HuH-7 (cell line): ENCODE data around the gene LINC00305.

Source experiments
- DNase-seq: peaks from one replicate; pipeline ENCODE4 v3.0.0; 2011; ENCODE audit warnings: low spot score

Gene LINC00305

DNA sequence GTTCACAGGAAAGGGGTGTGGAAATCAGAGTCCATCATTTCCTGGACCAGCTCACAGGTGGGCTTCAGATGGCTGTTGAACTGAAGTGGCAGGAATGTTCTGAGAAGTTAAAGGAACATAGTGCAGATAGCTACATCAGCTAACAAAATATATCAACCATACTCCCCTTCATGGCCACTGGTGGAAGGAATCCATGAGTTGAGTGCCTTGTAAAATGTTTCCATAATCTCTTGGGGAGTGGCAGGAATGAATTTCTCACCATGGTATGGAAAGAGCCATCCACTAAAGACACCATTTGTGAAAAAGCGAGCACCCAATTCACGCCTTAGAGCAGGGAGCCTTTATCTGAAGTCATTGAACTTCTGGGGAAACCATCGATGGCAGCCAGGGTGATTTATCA is at the start of gene LINC00305:
TSS of gene LINC00305 (minus strand) at position 101 of the 400 bp plus-strand sequence.
- no peak for DNase-seq

DNA sequence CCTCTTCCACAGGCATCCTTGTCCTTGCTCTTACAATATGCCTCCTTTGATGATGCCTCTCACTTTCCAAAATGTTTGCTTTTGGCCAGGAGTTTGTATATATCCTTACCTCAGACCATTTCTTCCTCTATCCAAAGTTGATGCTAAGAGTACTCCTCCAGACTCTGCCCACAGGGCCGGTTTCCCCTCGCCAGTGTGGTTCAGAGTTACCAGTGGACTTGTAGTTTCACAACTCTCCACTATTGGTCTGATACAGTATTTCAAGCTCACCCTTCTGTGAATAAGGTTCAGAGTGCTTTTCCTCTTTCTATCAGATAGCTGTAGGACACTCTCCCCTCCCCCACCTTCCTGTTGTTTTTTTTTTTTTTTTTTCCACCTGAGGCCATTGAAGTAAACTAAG is 42.2 kb upstream of the LINC00305 start:
- no peak for DNase-seq

- DNase-seq: no peak
Measured at GRCh38 chr18:64185987-64186386, 37.1 kb upstream of the LINC00305 start.

GRCh38 chr18:64183665-64184064 is 34.8 kb upstream of the LINC00305 start:
- DNase-seq: no peak

DNA sequence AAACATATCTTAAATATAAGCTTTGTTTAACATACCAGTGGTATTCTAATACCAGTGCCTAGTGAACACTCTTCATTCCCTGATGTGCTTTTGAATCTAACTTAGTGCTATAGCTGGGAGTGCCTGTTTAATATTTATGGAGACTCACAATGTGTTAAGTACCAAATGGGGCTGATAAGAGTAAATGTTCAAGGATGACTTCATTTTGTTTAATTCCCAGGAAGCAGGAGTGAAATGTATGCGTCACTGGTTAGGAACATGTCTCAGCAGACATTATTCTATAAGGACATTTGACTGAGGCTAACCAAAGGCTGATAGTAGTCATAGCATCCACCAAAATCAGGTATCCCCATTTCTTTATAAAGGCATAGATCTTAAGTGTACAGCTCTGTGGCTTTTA is 31.7 kb upstream of the LINC00305 start:
- DNase-seq: no peak

DNA sequence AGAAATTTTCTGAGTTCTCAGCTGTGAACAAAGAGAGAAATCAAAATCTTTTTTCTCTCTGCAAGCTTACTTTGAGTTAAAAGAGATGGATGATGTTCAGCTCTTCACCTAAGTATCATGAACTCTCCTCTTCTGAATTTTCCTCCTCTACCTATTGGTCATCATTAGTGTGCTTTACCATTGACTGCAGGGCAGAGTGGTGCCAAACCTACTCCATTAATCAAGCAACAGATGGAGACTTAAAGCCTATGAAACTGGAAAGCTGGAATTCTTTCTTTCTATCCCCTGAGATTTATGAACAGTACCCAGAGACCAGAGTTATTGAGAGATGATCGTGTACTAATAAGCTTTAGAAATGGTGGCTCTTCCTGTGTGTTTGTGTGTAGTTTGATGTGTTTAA is 31.3 kb upstream of the LINC00305 start:
- no peak for DNase-seq

- DNase-seq: no peak
Measured at GRCh38 chr18:64179556-64180080, 30.7 kb upstream of the LINC00305 start.

DNA sequence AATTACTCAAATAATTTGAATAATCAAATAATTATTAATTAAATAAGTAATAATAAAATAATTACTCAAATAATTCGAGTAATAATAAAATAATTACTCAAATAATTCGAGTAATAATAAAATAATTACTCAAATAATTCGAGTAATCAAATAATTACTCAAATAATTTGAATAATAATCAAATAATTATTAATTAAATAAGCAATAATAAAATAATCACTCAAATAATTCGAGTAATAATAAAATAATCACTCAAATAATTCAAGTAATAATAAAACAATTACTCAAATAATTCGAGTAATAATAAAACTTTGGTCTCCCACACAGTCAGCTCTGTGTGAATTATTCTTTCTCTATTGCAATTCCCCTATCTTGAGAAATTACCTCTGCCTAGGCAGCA is 30.0 kb upstream of the LINC00305 start:
- no peak for DNase-seq

DNA sequence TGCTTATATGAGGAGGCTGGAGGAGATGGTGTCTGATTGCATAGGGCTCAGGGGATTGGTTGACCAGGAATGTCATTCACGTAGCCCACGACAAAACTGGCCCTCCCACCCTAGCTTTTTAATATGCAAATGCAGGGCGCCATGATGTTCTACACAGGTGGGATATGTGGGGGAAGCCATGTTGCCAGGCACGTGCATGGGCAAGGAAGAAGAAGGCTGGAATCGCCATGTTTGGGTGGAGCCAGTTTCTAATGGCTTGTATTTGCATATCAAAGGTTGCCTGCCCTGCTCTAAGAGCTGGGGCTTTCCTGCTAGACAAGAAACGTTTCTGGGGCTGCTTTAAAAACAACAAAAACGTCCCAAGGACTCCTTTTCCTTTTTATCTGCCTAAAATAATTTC is 26.5 kb upstream of the LINC00305 start:
- DNase-seq: no peak

DNA sequence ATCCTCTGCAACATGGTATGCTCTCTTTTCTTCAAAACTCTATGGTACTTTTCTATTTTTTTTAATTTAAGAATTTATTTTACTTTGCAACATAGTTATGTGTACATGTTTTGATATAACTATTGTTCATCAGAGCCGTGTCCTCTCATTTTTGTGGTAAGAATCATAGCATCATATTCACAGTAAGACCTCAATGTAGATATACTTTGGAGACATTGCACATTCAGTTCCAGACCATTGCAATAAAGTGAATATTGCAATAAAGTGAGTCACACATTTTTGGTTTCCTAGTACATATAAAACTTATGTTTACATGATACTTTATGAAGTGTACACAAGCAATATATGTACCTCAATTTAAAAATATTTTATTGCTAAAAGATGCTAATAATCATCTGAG is 22.7 kb upstream of the LINC00305 start:
- no peak for DNase-seq

DNA sequence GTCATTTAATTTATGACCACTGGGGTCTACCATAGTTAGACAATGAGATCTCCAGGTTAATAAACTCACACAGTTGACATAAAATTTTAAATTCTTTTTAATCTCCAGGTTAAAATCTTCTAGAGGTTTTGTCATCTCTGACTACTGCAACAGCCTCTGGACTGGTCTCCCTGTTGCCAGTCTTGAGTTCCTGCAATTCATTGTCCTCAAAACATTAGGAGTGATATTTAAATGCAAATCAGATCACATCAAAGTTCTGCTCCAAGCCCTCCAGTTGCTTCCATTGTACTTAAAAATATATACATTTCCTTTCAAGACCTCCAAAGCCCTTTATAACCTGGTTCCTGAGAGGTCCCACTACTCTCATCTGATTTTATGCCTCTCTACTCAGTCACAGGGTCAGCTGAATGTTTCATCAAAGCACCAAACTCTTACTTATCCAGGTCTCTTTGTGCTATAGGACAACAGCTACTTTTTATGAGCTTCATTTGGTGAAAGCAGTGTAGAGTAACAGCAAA is 18.6 kb upstream of the LINC00305 start:
- DNase-seq: no peak

DNA sequence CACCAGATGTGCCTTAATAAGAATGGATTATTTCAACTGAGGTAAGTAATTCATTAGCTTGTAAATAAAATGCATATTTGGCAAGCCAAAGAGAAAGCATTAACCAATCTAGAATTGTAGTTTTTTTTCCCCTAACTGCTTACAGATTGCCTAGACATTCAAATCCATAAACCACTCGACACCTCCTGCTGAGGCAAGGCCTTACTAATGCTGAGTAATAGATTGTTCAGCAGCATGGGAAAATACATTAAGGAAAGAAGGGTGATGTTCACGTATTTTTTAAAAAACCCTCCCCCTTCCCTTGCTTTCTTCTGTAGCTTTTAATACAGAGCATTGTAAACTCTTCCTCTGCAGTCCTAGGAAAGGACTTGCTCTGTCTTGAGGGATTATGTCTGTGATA is 17.0 kb upstream of the LINC00305 start:
- no peak for DNase-seq

GRCh38 chr18:64164883-64165282 is 16.0 kb upstream of the LINC00305 start:
- no peak for DNase-seq

GRCh38 chr18:64149916-64150438 is 1.1 kb upstream of the LINC00305 start:
- DNase-seq: no peak

GRCh38 chr18:64142904-64143303 is 6.0 kb downstream of the LINC00305 start:
- DNase-seq: no peak

- DNase-seq: no peak
Measured at GRCh38 chr18:64137914-64138313, 11.0 kb downstream of the LINC00305 start.

GRCh38 chr18:64134044-64134747 is 14.7 kb downstream of the LINC00305 start:
- no peak for DNase-seq

GRCh38 chr18:64132871-64133270 is 16.0 kb downstream of the LINC00305 start:
- DNase-seq: no peak

DNA sequence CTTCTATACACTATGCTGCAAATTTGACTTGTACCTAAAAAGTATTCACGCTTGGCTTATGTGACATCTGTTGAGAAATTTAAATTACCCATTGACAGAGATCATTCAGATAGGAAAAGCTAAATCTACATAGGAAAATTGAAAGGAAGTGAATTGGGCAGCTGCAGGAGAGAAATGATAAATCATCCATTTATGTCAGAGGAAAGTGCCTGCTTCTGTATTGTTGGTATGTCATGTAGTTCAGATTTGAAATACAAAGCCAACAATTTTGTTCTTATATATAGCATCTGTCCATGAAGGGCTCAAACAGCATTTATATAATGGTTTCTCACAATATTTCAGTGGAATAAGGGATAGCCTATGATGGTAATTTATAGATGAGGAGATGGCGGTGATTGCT is 17.6 kb downstream of the LINC00305 start:
- DNase-seq: no peak

GRCh38 chr18:64127172-64127571 is 21.7 kb downstream of the LINC00305 start:
- DNase-seq: no peak

DNA sequence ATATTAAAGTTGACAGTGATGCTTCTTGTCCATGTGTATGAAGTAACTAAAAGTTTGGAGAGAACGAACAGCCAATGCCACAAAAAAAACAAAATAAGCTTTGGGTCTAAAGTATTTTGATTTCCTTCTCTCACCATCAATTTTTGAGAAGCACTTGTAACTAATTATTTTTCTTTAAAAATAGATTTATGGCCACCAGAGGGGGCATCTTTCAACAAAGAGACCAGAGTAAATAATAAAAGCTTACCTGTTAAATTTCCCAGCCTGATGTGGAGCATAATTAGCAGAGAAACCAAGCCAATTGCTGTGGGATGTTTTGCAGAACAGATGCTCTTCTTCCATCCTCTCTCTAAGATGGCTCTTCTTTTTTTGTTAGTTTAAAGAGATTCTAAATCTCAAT is 29.0 kb downstream of the LINC00305 start:
- no peak for DNase-seq

- DNase-seq: no peak
Measured at GRCh38 chr18:64118406-64118805, 30.5 kb downstream of the LINC00305 start.

GRCh38 chr18:64116571-64117175 is 32.2 kb downstream of the LINC00305 start:
- DNase-seq: no peak
